NCI-H1048 (cell line): ENCODE data around the gene CFAP97D1.

Experiments used
- DNase-seq: peaks from one replicate; lab custom pipeline; 2025; lab: John Stamatoyannopoulos, UW

Gene CFAP97D1

DNA sequence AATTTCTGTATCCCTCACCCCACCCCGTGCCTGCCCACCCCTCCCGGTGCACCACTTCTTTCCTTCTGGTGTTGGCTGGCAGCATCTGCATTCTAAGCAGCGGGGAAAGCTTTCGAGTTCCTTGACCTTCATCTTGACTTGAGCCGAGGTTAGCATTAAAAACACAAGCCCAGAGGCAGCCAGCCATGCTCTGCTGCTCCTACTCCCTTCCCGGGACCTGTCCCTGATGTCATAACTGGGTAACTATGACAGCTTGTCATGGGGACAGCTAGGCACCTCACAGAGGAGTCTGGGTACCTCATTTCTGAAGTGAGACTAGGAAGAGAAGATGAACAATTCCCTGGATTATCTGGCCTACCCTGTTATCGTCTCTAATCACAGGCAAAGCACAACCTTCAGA lies at the start of gene CFAP97D1:
Gene CFAP97D1 (plus strand): TSS at position 301 of the 400 bp plus-strand sequence. CDS start 28 bp downstream, at position 329.
- no peak for DNase-seq

DNA sequence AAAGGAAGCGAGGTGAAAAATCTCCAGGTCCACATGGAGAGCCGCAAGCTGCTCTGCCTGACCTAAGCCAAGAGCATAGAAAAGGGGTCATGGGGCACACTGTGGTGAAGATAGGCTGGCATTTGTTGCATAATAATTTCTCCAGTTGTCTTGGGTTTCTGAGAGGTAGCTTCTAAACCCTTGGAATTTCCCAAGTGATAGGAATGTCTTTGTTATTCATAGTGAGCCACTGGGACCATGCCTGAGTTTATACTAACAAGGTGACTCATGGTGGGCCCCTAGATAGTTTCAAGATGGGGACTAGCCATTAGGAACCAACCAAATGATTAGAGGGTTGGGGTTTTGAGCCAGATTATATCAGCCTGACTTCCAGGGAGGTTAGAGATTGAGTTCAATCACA lies 47.3 kb upstream of the CFAP97D1 start:
- no peak for DNase-seq

DNA sequence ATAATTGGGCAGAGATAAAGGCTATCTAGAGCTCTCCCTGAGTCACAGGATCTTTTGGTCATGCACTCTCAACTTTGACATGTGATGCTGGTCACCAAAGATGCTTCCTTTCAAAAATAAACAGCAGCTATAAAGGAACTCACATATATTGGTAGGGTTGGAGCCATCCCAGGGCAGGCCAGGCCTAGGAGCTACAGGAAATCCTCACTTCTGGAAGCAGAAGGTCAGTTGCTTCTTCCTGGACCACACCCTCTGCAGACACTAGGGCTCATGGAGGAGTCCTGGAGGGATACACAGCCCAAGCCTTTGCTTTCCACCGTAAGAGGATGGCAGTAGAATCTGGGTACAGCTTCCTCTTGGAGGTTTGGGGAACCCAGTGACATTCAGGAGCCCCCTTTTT lies 46.3 kb upstream of the CFAP97D1 start:
- no peak for DNase-seq

DNA sequence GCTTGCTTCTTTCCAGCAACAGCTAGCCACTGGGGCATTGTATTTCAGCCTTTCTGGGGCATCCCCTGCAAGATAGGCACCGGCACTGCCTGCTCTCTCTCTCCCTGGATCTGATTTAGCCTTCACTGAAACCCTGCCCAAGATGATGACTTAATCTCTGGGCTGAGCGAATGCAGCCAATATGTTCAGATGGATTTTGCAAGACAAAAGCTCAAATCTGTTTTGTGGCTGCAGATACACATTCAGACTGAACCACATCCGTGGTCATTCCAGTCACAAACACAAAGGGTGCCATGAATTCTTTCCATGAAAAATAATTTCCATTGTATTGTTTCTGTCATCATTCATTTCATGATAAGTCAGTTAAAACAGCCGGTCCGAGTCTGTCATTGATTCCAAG lies 45.9 kb upstream of the CFAP97D1 start:
- no peak for DNase-seq

DNA sequence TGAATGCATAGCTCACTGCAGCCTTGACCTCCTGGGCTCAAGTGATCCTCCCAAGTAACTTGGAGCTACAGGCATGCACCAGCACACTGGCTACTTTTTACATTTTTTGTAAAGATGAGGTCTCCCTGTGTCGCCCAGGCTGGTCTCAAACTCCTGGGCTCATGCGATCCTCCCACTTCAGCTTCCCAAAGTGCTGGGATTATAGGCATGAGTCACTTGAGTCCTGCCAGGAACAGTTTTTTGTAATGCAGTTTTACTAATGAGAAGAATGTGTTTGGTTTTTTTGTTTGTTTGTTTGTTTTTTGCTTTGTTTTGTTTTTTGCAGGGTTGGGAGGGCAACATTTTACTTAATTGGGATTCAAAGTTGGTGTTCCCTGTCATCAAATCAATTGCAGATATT lies 43.8 kb upstream of the CFAP97D1 start:
- DNase-seq, result no peak

DNA sequence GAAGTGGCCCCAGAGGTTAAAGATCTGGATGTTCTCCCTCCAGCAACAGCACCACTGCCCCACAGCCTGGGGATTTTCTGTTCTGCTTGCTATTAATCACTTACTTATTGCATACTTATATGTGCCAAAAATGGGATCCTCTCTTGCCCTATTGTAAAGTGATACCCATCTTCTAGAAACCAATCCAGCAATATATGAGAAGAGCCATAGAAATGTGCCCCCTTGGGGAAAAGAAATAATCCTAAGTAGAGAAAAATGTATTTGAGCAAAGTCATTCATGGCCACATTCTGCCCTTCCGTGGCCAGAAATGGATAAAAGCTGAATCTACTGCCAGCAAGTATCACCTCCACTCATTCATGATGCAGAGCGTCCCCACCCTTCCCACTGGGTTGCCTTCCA lies 42.5 kb upstream of the CFAP97D1 start:
- DNase-seq, result no peak

DNA sequence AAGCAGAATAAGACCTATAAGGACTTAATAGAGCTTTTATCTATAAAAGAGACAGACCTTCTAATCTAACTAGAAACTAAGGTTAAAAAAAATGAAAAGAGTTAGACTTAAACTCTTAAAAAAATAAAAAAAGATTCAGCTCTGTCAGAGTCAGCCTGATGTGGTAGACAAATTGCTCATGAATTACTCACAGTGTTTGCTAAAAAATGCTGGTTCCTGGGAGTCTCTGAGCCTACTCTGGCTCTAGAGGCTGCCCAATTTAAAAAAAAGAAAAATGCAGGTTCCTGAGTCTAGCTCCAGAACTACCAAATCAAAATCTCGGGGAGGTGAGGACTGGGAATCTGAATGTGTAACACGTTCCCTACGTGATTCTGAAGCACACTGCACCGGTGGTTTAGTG lies 39.7 kb upstream of the CFAP97D1 start:
- no peak for DNase-seq

DNA sequence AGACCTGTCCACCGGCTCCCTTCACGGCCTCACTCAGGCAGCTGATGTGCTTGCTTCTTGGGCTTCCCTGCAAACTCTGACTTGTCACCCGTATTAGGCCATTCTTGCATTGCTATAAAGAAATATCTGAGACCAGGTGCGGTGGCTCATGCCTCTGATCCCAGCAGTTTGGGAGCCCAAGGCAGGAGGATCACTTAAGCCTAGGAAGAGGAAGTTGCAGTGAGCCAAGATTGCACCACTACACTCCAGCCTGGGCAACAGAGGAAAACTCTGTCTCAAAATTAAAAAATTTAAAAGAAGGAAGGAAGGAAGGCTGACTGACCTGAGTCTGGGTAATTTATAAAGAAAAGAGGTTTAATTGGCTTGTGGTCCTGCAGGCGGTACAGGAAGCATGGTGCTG lies 38.6 kb upstream of the CFAP97D1 start:
- DNase-seq, result no peak

DNA sequence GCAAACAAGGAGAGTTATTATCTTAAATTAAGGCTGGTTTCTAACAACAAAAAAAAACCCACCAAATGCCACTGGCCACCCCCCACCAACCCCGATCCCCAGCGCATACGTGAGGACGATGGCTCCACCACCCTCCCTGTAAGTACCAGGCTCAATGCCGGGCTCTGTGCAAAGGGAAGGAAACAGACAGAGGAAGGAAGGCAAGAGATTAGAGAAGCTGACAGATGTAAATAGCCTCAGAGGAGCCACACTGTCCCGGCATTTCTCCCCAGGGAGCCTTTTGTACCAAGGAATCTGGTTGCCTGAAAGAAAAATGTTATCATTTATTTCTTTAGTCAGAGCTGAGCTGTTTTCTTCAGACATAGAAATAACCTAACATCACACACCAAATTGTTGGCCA lies 34.7 kb upstream of the CFAP97D1 start:
- DNase-seq, result no peak

DNA sequence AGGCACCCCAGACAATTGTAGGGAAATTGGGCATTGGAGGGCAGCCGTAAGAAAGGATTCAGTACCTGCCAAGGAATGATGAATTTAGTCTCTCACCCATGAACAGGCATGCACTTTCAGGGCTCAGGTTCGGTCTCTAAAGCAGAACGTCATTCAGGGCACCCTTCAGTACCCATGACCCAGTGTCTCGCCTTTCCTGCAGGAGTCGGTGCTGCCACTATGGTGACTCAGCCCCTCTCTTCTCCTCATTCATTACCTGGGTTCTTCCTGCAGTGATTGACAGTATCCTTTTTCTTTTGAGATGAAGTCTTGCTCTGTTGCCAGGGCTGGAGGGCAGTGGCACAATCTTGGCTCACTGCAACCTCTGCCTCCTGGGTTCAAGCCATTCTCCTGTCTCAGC lies 30.1 kb upstream of the CFAP97D1 start:
- DNase-seq, result no peak

DNA sequence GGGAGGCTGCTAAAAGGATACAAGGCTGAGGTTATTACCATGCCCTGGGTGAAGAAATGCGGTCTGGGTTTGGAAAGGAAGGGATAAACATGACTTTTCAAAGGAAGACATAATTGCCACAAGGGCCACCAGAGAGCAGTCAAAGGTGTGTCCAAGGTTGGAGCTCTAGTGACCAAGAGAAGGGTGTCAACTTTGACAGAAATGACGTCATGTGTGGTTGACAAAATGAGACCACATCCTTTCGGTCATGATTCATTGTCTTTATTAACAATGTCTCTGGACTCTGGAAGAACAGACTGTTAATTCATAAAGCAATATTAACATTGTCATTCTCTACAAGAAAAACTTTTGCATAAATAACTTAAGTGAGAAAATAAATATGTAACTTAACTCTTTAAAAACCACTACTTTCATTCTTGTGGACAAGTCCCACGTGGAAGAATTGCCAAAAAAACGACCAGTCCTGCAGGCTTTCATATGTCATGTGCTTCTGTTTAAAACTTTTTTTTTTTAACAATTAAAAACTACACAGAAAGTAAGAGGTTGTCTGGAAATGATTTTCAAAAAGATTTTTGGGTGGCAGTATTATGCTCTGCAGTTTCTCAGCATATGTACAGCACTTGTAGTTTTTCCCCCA lies 26.6 kb upstream of the CFAP97D1 start:
- DNase-seq, result no peak

DNA sequence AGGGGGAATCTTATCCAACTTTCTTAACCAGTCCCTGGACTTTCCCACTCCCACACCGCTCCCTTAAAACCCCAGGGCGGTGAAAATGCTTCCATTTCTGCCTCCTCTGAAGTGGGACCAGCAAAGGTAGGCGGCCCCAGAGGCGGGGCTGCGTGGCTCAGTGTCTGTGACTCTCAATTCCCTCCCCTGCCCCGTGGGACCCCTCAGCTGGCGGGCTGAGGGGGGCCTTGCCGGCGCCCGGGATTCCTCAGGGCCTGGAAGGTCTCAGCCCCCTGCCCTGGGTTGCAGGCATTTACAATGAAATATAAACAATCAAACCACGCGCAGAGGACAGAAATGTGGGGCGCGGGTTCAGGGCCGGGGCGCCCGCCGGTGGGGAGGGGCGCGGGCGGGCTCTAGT lies 25.3 kb upstream of the CFAP97D1 start:
- no peak for DNase-seq

DNA sequence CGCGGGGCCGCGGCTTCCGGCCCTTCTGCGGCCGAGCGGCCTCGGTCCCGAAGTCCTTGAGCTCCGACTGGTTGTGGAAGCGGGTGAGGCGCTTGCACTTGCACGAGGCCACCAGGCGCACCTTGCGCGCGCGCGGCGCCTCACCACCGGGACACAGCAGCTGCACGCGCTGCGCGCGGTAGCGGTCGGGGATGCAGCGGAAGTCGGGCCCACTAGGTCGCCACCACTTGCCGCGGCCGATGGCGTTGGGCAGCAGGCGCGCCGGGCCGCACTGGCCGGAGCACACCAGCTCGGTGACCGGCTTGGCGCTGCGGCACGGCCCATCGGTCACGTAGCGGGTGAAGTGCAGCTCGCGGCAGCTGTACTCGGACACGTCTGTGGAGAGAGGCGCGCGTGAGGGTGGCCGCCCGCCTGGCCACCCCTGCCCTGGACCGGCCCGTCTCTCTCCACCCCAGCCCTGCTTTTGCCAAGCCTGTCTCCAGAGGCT lies 24.8 kb upstream of the CFAP97D1 start:
- DNase-seq, result no peak

DNA sequence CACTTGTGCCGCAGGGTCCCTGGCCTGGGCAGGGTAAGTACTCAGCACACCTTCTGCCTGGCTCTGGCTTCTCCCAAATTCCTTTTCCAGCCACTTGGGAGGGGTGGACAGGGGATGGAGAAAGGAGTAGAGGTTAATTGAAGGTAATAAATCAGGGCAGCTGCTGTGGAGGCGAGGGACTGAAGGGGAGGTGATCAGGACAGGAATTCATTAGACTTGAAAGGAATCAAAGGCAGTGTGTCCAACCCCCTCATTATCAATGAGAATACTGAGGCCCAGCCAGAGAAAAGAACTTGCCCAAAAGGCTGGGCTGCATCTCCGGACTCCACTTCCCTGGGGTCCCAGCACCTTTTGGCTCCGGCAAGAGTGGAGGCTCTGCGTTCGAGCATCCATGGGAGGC lies 24.0 kb upstream of the CFAP97D1 start:
- DNase-seq, result no peak

DNA sequence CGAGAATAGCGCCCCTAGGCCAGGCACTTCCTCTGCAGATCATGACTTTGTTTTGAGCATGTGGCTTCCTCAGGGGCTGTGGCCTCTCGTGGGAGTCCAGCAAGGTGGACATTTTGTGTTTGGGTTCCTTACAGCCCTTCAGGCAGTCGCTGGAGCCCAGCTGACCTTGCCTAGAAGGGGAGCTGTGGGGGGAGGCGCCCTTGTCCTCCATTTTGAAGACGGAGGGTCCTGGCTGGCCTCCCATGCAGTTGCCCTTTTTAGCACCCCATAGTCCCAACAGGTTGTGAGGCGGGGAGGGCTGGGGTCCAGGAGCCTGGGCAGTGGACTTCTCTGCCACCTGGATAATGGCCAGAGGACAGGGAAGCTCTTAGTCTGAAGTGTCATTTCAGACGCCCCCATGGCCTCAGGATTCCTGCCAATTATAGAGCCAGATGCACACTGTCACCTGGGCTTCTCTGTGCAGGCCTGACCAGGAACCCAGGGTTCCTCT lies 23.0 kb upstream of the CFAP97D1 start:
- DNase-seq, result no peak

DNA sequence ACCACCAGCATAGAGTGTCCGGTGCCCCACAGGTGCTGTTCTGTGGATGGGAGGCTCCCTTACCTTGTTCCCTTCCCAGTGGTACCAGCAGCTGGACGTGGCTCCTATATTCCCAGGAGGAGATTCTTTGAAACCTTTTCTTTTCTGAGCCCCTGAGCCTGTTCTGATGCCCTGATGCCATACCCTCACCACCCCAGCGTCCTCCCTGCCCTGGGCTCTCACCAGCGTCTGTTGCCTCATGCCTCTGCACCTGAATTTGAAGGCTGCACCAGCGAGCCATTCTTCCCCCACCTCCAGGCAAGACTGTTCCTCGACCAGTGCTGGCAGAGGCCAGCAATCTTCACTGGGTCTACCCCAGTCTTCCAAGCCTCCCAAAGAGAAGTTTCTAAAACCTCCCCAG lies 22.1 kb upstream of the CFAP97D1 start:
- DNase-seq, result no peak

DNA sequence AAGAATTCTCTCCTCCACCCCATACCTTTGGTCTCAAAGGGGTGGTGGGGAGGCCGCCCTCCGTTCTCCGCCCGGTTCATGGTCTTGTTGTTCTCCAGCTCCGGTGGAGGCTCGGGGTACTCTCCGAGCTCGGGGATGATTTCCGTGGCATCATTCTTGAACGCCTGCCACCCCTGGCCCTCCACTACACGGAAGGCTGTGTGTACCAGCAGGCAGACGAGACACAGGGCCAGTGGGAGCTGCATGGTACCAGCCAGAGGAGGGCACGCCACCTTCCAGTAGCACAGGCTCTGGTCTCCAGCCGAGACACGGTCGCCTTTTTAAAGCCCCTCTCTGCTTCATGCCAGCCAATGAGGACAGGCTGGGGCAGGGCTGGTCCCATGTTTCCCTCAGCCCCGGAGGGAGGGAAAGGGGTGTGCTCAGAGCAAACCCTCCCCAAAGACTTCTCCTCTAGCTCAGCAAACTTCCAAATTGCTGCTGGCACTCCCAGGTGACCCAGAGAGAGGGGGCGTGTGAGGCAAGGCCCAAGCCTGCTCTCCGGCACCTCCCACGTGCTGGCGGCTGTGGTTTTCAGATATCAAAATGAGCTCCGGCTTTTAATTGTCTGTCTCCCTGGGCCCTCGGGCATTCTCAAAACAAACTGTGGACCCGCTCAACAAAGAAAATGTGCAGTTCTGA lies 21.6 kb upstream of the CFAP97D1 start, which contains the start of gene SOST:
Gene SOST (minus strand): TSS at position 295 of the 678 bp plus-strand sequence. CDS start 50 bp downstream, at position 245.
- no peak for DNase-seq

DNA sequence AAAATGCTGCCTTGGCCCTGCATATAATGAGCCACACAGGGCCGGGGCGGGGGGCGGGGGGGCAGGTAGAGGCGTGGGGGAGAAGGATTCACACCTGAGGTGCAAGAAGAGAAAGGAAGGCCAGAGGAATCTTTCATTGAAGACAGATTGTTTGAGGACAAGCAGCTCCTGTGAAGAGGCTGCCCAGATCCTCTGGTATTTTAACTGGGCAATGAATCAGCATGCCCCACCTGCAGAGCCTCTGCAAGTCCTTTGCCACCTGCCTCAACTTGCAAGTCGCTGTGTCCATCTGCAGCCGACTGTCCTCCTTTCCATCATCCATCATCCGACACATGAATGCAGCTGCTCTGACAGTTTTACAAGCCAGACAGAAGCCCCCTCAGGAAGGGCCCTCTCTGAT lies 20.4 kb upstream of the CFAP97D1 start:
- DNase-seq, result no peak

DNA sequence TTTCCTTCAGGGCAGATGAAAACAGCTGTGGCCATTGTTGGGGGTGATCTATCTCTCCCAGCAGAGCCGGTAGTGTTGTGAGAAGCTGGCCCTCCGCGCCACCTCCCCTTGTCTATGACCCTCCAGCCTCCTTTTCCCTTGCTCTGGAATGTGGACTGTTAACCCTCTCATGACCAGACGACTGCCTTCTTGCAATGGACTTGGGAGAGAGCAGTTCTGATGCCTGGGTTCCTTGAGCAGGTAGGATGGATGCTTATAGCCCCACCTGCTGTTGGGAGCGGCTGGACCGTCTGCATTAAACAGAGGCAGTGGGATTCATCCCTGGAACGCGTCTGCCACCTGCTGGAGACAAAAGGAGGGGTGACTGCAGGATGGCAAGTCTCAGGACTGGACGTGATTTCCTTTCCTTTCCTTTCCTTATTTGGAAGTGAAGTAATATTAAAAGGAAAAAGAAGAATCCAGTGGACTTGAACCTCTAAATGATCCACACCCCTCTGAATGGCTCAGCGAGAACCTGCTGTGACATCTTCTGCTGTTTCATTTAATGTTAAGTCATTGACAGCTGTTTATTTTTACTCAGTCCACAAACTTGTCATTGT lies 19.9 kb upstream of the CFAP97D1 start:
- DNase-seq, result peak; percentile 56

DNA sequence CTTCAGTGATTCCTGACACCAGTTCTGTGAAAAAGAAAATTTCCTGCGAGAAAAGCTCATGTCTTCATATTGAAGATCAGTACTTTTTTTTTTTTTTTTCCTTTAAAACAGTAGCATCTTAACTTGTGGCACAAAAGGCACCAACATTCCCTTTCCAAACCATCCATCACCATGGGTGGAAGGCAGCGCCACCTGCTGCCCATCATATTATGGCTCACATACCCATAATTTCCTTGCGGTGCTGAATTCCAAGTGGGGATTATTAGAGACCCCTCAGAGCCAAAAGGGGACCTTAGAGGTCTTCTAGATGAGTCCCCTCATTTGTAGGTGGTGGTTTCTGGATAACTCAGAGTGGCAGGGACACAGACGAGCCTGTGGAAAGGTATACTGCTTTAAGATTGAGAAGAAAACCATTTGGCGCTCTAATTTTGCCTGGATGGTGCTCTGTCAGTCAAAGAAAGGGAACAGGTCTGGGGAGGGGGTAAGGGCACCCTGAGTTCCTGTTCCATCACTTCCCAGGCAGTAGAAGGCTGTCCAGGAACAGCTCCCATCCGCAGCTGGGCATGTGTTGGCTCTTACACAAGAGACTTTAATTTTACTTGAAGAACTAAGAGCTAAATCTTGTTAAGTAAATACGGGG lies 13.7 kb upstream of the CFAP97D1 start:
- DNase-seq, result no peak

DNA sequence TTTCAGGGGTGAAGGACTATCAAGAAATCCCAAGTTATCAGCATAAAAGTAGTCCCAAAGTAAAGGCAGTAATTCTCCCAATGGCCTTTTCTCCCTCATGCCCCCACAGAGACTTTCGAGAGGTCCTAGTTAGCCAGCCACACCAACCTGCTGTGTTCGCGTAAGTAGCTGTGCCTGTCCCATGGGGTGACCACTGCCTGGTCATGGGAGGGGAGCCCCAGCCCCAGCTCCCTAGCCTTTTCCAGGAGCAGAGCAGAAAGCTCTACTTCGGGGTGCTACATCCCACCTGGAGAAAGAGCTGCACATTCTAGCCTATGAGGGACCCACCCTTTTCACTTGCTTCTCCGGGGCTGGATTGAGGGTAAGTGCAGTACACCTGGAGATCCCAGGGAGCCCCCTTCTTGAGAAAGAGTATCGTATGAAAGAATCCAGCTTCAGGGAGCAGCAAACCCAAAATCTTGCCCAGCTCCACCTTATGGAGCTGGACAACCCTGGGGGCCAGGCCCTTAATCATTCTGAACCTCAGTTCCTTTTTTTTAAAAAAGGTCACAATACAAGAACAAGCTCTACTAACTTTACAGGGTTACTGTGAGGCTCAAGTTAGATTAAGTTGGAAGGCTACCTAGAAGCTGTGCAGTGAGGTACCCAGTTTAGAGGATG lies 13.1 kb upstream of the CFAP97D1 start:
- no peak for DNase-seq

DNA sequence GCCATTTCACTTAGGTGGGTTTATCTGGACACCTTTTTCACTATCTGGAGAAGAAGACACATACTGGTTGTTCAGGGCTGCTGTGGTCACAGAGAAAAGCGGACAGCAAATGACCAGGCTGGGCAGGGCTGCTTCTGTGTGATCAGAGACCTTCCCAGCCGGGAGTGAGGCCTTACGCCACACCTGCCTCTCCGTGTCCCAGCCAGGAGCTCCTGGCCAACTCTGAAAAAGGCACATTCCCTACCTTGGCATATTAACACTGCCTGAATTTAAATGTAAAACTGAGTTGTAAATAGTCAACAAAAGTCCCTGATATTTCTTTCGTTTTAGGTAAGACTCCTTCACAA lies 12.5 kb upstream of the CFAP97D1 start:
- no peak for DNase-seq
